KBM-7 (cell line): ENCODE data around the gene APP.

Experiments used
- DNase-seq: peaks from one replicate; pipeline ENCODE4 v3.0.0-alpha.2; 2015
- in situ Hi-C: fragments of 300-500 bp; cut with MboI; formaldehyde crosslinking; loops from 2 replicates; pipeline ENCODE4 v1.14.3; 2020; ENCODE audit warnings: low sequenced_read_pairs, low pct_unique_long_range_greater_than_20kb, mixed read lengths

APP gene

GRCh38 chr21:26005464-26005863 lies 165.1 kb downstream of the APP start:
- DNase-seq = no peak
- in situ Hi-C loops = no loop called here

GRCh38 chr21:26003404-26003803 lies 167.2 kb downstream of the APP start:
- DNase-seq = no peak
- in situ Hi-C loops = no loop called here

GRCh38 chr21:26001356-26001755 lies 169.2 kb downstream of the APP start:
- in situ Hi-C loops = no loop called here
- no peak for DNase-seq

- in situ Hi-C loops = no loop called here
- no peak for DNase-seq
Observed at GRCh38 chr21:25999921-26000582, 170.5 kb downstream of the APP start.

DNA sequence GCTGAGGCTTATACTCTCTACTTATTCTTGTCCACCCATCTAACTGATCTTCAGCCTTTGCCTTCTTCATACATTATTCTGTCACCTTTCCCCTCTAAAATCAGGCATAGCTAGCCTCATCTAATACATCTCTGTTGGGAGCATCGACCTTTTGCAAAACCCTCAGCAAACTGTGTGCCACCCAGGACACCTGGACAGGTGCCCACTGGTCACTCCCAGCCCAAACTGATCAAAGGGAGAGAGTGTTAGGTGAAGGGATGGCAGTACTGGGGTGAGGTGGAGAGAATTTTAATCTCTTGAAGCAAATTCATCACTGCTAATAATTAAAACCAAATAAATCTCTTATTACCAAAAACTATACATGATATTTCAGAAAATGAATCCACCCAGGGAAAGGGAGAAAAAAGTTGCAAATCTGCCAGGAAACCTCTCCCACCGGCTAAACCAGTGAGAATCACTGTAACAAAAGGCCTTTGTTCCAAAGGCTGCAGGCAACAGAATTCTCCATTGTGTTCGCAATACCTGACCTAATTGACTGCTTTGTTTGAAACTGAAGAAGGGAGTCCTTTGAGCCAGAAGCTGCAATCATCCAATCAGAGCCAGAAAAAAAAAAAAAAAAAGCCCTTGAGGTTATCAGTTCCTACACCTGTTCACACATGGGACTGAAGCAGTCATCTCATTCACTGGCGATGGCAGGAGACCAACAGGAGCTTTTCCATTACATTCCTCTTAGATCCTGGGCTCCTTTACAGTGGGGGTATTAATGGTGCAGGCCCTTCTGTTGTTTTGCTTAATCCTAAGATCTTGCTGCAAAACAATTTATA lies 172.6 kb downstream of the APP start:
- in situ Hi-C loops = no loop called here
- no peak for DNase-seq

GRCh38 chr21:25995278-25995677 lies 175.3 kb downstream of the APP start:
- in situ Hi-C loops = no loop called here
- DNase-seq = no peak

DNA sequence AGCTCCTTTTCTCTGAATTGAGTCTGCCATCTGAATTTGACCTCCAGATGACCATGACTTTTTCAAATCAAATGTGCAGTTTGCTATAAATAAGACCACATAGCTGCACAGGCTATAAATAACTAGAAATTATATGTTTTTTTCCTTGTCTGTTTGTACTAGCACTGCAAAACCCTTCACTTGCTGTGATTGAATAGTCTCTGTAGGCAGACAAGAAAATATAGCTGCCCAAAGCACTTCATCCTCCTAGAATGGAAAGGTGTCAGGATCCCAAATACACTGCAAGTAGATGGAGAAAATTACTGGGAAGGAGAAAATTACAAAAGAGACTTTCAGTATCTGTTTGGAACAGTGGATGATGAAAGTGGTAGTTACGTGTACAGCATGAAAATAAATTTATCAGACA lies 175.8 kb downstream of the APP start:
- no peak for DNase-seq

GRCh38 chr21:25988738-25989137 lies 181.8 kb downstream of the APP start:
- in situ Hi-C loops = no loop called here
- no peak for DNase-seq

More for the DNA sequence above, 175.8 kb downstream of the APP start:
- in situ Hi-C loops = no loop called here

DNA sequence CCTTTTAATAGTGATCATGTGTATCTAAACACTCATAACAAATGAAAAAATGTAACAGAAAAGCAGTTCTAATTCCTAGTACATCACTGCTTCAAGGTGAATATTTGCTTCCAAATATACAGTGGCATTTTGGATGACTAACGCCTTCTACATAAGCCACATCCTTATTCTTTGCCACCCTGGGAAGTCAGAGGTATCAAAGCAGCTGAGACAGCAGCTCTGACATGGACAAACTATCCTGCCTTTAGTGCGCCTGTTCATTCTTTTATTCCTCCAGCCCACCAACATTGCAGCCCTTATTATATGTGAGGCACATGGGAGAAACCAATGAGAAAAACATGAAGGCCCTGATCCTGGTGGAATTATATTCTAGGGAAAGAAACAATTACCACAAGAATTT lies 183.0 kb downstream of the APP start:
- in situ Hi-C loops = no loop called here
- no peak for DNase-seq

DNA sequence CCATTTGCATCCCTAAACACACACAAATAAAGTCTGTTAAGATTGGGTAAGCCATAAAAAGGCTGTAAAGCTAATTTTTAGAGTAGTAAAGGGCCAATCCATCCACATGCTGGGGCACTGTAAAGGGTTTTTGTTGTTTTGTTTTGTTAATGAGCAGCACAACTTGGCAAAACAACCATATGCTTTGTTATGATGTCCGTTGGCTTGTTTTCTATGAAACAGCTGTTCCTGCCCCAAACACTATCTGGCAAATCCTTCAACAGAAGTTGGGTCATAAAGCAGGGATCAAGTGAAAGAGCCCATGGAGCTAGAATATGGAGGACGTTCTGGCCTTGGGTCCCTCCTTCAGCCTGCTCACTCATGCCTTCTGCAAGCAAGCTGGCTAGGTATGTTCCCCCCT lies 183.6 kb downstream of the APP start:
- in situ Hi-C loops = no loop called here

GRCh38 chr21:25985990-25986389 lies 184.6 kb downstream of the APP start:
- DNase-seq = no peak
- in situ Hi-C loops = no loop called here

More for the DNA sequence above, 183.6 kb downstream of the APP start:
- no peak for DNase-seq

DNA sequence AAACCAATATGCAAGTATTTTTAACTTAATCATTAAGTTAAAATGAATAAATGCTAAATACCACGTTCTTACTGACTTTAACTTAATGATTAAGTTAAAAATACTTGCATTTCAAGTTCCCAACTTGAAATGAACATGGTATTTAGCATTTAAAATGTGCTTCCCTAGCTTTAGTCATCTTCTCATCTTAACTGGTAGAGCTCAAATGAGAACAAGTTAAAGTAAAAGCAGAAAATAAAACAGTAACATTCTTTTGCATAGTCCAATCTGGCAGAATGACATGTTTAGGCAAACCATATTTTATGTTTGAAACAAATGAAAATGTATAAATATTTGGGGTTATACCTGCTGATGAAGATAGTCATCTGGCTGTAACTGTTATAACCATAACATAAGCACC lies 186.0 kb downstream of the APP start:
- in situ Hi-C loops = no loop called here
- no peak for DNase-seq

DNA sequence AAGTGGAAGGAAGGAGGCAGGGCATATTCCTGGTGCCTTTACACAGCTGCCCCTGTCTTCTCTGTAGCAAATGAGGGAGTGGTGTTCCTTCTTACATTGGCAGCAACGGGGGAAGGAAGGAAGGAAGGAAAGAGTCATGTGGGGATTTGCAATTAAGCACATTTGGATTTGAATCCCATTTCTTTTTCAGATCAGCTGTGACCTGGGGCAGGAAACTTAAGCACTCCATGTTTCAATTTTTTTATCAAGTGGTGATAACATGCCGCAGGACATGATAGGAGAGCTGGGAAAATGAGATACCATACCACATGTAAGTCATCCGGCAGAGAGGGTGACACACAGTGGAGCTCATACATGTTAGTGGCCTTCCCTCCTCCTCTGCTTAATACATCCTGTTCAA lies 186.8 kb downstream of the APP start:
- DNase-seq = no peak
- in situ Hi-C loops = no loop called here

DNA sequence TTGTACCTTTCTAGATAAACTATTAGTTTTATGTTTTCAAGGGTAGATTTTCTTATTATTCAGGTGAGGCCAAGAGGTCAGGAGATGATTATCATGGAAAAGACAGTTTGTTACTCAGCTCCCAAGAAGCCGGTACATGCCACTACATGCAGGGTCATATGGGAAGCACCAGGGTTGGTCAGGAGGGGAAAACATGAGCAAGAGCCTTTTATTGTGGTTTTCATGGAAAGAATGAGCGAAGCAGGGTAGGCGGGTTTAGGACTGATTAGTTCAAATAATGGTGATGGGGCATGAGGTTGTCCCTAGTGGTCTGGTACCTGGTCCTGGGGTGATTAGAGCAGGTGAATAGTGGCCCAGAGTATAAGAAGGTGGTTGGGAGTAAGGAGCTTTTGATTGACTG lies 189.9 kb downstream of the APP start:
- in situ Hi-C loops = no loop called here

DNA sequence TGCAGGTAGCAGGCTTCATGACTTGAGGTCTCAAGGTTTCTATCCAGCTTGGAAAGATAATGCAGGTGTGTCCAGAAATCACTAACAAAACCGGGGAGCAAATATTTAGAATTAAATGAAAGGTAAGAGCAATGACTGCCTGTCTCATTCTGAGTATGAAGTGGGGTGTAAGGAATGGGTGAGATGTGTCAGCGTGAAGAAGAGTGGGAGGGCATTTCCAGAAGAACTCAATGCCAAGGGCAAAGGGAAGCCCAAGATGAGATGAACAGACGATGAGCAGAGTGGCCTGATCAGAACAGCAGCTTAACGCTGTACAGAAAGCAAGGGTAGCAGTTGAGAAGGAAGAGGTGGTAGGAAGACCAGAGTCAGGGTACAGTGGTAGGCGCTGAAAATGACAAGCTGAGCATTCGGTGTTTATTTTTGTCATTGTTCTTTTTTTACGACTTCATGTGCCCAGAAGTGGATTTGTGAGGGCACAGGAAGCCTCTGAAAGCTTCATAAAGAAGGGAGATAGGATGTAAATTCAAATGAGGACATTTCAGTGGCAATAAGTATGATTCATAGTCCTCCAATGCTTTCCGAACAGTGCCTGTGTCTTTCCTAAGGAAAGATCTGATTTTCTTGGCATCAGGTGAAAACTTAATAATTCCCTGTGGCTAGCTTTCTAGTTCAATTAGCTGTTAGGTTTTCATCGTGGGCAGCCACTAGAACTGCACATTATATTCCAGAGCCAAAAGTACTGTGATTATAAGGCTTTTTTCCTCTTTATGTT lies 190.5 kb downstream of the APP start:
- no peak for DNase-seq

More for the DNA sequence above, 189.9 kb downstream of the APP start:
- DNase-seq = no peak

DNA sequence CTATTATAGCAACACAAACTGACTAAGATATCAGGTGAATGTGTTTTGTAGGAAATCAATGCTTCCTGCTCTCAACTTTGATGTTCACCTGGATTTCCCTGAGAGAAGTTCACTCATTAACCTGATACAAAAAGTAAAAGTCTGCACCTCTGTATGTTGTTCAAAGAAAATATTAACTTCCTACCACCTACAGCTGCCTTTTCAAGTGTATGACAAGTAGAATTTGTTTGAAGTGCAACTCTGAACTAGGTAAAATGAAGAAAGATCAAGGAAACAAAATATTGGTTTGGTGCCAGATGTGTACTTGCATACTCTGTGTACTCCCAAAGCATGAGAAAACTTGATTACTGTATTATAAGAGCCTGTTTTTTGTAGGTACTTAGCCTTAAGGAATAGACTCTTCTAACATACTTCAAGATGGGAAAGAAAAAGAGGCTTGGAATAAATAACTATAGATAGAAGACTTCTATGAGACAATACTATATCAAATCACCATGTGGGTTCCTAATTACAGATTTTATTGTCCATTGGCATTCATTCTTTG lies 193.4 kb downstream of the APP start:
- in situ Hi-C loops = no loop called here
- no peak for DNase-seq

More for the DNA sequence above, 190.5 kb downstream of the APP start:
- in situ Hi-C loops = no loop called here

DNA sequence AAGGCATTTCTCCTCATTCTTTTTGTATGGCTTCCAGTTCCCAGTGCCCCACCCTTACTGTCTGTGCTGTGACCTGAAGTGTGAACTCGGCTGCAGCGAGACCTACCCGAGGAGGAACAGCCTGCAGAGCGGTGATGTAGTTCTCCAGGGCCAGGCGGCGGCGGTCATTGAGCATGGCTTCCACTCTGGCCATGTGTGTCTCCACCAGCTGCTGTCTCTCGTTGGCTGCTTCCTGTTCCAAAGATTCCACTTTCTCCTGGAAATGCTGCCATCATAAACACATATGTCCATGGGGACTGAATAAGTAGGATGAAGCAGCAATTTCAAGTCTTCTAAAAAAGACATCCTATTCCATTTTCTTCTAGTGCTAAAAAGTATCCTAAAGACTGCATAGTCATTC lies 195.6 kb downstream of the APP start:
- in situ Hi-C loops = no loop called here
- DNase-seq = no peak

GRCh38 chr21:25970254-25970930 lies 200.2 kb downstream of the APP start:
- in situ Hi-C loops = no loop called here

GRCh38 chr21:25967901-25968438 lies 202.6 kb downstream of the APP start:
- in situ Hi-C loops = no loop called here
- DNase-seq = no peak

More at GRCh38 chr21:25970254-25970930, 200.2 kb downstream of the APP start:
- no peak for DNase-seq
